Stimulated activated CD4-positive, alpha-beta T cell treated with anti-CD3 and anti-CD28 coated beads, Interleukin-1b, Interleukin-23, amount 100 ng/mL, for 4 hours (primary cell): ENCODE data around the gene ZNRF1.

Experiments used
- DNase-seq, 2 donors: peaks; one replicate each; pipeline ENCODE4 v3.0.0-alpha.2; 2020; ENCODE audit warnings: low read depth in 2 of 2

ZNRF1 gene

GRCh38 chr16:75061669-75062068, 62.8 kb downstream of the ZNRF1 start:
- DNase-seq: no peak

GRCh38 chr16:75062135-75062975, 63.5 kb downstream of the ZNRF1 start:
- DNase-seq: no peak

- no peak for DNase-seq
Observed at GRCh38 chr16:75062976-75063346, 64.1 kb downstream of the ZNRF1 start.

- no peak for DNase-seq
Observed at GRCh38 chr16:75063549-75064088, 64.8 kb downstream of the ZNRF1 start.

- peak in 1 of 2 donors; percentile 15 for DNase-seq
Observed at GRCh38 chr16:75064403-75065148, 65.8 kb downstream of the ZNRF1 start.

DNA sequence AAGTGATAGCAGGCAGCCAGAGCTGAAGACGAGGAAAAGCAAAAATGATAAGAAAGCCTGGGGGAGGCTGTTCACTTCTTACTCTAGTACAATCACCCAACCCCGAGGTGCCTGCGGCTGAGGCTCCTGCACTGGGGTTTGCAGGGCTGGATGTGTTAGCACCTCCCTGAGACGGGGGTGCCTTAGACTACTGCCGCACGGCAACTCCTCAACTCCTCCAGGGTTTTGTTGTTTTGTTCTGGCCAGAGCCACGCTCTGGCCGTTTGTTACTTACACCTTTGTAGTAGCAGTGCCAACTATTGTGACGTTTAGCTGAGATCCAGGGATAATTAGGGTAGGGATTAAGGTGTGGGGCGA, 66.3 kb downstream of the ZNRF1 start:
- no peak for DNase-seq

DNA sequence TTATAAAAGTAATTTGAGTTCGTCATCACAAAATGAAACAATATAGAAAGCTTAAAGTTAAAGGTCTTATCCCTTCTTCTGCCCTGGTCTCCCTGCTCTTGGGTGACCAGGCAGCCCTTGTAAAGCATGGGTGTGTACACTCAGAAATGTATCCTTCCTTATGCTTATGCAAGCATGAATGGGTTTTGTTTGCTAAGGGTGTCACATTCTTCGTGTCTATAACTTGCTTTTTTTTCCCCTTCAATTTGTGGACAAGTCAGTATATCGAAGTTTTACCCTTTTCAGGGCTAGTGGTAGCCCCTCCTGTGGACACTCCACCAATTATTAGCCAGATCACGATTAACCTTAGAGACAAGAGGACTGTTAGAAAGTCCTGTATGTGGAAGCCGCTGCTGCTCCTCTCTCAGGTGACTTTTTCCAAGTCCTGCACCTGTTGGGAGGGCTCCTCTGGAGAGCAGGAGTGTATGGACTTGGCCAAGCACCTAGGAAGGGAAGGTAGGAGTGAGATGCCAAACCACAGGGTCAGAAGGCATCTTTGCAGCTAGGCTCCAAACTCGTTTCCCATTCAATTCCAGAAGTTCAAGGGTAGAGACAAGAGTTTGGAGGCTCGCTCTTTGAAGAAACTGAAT, 66.8 kb downstream of the ZNRF1 start:
- no peak for DNase-seq

DNA sequence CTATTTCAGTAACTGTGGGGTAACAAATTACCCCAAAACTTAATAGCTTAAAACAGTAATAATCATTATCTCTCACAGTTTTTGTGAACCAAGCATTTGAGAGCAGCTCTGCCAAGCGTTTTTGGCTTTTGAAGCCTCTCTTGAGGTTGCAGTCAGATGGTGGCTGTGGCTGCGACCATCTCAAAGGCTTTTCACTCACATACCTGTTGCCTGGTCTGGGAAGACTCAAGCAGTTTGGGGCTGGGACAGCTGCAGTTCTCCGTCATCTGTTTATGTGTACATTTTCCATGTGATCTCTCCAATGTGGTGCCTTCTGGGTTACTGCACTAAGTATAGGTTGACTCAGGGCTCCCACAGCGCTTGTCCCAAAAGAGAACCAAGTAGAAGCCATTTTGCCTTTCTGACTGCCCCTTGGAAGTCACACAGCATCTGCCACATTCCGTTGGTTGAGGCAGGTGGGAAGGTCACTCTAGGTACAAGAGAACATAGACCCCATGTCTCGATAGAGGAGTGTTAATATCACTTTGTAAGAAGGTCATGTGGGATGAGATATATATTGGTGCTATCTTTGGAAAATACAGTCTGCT, 68.1 kb downstream of the ZNRF1 start:
- DNase-seq: no peak

DNA sequence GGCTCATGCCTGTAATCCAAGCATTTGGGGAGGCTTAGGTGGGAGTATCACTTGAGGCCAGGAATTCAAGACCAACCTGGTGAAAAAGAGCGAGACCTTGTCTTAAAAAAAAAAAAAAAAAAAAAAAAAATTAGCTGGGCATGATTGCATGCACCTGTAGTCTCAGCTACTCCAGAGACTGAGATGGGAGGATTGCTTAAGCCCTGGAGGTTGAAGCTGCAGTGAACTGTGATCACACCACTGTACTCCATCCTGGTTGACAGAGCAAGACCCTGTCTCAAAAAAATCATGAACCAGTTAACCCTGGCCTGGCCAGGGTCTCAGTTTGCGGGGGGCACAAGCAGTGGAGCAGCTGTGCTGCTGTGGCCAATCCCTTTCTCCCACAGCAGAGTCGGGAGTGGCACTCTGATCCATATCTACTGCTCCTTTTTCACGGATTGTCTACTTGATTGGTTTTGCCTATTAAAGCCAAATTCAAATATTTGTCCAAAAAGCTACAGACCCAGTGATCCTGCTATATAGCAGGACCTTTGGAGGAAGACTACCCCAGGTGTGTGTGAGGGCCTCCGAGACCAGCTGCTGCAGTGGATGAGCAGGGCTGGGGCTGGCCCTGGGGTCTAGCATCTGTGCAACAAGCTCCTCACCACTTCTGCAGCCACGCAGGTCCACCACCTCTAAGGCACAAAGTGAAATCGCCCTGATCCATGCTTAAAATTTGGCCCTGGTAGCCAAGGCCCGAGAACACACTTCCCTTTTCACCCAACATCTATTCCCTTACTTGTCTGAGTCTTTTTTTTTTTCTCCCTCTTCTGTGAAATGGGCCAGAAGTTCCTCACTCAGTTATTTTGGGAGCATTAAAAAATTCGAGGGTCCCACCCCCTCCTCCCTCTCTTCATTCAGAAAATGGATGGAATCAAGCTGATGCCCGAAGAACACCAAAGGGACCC, 69.5 kb downstream of the ZNRF1 start:
- DNase-seq: no peak

GRCh38 chr16:75070012-75070841, 71.4 kb downstream of the ZNRF1 start:
- no peak for DNase-seq

DNA sequence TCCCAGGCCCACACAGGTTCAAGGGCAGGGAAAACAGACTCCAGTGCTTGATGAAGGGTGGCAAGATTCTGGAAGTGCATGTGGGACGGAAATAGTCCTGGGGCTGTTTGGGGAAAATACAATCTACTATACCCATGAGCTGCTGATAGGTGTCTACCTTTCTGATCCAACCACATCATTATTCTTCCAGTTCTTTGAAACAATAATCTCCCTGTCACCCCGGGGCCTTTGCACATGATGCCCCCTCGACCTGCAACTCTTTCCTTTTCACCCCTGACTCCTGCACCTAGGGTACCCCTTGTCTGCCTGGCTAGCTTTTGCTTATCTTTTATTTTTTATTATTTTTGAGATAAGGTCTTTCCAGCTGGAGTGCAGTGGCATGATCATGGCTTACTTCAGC, 72.8 kb downstream of the ZNRF1 start:
- DNase-seq: no peak

DNA sequence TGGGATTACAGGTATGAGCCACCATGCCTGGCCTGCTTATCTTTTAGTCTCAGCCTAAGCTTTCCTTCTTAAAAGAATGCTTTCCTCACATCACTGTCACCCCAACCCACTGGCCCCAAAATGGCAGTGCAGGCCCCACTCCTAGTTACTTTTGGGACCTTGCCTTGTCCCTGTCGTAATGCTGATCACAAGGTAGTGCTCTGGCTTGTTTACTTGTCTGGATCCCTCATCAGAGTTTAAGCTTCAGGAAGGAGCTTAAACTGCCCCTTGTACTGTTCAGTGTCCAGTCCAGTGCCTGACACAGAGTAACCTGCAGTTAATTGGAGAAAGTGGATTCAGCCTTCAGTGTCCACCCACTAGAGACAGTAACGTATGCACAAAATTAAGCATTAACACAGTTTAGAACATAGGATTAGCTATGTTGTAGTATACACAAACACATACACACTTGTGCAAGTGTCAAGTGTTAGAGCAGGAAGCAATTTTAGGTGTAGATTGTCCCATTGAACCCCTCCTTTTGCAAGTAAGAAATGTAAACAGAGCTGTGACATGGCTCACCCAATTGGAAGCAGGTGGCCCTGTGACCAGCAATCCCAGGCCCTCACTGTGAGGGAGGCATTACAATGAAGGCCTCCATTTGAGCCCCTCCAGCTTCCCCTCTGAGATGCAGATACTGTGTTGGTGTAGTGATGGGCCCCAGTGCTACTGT, 73.6 kb downstream of the ZNRF1 start:
- no peak for DNase-seq

- DNase-seq: no peak
Observed at GRCh38 chr16:75073545-75074303, 74.9 kb downstream of the ZNRF1 start.

DNA sequence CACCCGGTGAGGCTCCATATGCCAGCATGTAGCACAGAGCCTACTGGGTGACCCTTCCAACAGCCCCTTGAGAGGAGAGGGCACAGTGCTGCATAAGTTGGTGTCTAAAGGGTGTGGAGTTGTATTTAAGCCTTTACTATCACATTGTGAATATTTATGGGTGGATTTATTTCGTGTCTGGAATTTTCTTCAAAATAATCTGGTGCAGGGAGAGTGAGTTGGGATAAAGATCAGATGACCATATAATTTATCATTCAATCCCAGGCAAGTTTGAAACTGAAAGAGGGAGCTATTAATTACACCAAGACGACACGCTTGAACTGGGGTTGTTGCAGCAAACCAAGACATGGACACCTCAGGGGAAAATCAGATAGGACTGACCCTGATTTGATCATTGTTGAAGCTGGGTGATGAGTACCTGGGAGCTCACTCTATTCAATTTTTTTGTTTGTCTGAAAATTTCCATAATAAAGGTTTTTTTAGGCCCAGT, 75.5 kb downstream of the ZNRF1 start:
- no peak for DNase-seq

GRCh38 chr16:75074920-75075687, 76.3 kb downstream of the ZNRF1 start:
- peak; percentile 38 to 59 for DNase-seq

GRCh38 chr16:75075688-75076268, 77.0 kb downstream of the ZNRF1 start:
- DNase-seq: no peak

DNA sequence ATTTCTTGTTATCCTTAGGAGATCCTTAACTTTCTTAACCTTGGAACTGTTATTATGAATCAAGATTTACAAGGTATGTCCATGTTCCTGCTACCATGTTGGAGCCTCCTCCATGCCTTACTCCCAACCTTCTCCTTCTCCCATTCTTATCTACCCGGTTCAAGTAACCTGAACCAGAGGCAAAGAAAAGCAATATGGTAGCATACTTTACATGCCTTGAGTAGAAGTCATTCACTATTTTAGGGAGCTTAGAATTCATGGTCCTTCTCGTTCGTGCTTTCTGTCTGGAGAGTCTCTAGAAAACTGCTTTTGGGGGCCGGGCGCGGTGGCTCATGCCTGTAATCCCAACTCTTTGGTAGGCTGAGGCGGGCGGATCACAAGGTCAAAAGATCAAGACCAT, 80.1 kb downstream of the ZNRF1 start:
- no peak for DNase-seq
